ENCODE measurements around the gene TRAF5.

DNA sequence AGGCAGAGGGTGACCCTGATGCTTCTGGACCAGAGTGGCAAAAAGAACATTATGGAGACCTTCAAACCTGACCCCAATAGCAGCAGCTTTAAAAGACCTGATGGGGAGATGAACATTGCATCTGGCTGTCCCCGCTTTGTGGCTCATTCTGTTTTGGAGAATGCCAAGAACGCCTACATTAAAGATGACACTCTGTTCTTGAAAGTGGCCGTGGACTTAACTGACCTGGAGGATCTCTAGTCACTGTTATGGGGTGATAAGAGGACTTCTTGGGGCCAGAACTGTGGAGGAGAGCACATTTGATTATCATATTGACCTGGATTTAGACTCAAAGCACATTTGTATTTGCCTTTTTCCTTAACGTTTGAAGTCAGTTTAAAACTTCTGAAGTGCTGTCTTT is 45.8 kb downstream of the TRAF5 start:
- TF ChIP-seq CTCF (IDR thresholded peaks at IDR 0.05) (no peak), POLR2A (IDR thresholded peaks at IDR 0.05) (no peak)
